ENCODE measurements around the gene TSC22D1.

- no peak for TF ChIP-seq BHLHE40 (IDR thresholded peaks at IDR 0.05; ENCODE audit: borderline replicate concordance)
- TF ChIP-seq SP1 (IDR thresholded peaks at IDR 0.05) = no peak
- no peak for TF ChIP-seq LEF1 (IDR thresholded peaks at IDR 0.05; ENCODE audit: borderline replicate concordance)
- no peak for TF ChIP-seq HDGF (IDR thresholded peaks at IDR 0.05; ENCODE audit: borderline replicate concordance)
- no peak for TF ChIP-seq L3MBTL2 (conservative IDR thresholded peaks at IDR 0.05)
- TF ChIP-seq NFRKB (IDR thresholded peaks at IDR 0.05) = no peak
- TF ChIP-seq FOXM1 (IDR thresholded peaks at IDR 0.05; ENCODE audit: borderline replicate concordance) = no peak
- TF ChIP-seq TARDBP (IDR thresholded peaks at IDR 0.05) = no peak
These were observed 52.7 kb downstream of the TSC22D1 start for GRCh38 chr13:44523146-44524015.

Measured in HEK293T (cell line).